ENCODE results near the gene PRRX2. TPM values are rescaled to one million over a fixed set of nuclear protein-coding genes. Genes with fewer than 3 reads are reported as not detected.

Gene PRRX2
- total RNA-seq, 1 donor from 2014 or later: not detected

Other genes with a start within 250 kb of the PRRX2 start
- not detected in 2 replicates for gene C9orf50, start 44.5 kb upstream of the PRRX2 start, total RNA-seq
- gene NTMT1, start 39.5 kb upstream of the PRRX2 start, total RNA-seq: 33.1 and 40.1 TPM in 2 replicates
- 18.9 and 20.1 TPM in 2 replicates for gene ASB6, start 23.5 kb upstream of the PRRX2 start, total RNA-seq
- gene PTGES, start 87.4 kb downstream of the PRRX2 start, total RNA-seq: not detected in 2 replicates
- 11.8 and 15.3 TPM in 2 replicates for gene TOR1B, start 137.5 kb downstream of the PRRX2 start, total RNA-seq
- 28.5 and 29.5 TPM in 2 replicates for gene TOR1A, start 158.5 kb downstream of the PRRX2 start, total RNA-seq
- 34.1 and 42.7 TPM in 2 replicates for gene C9orf78, start 169.6 kb downstream of the PRRX2 start, total RNA-seq
- 28.1 and 31.6 TPM in 2 replicates for gene USP20, start 169.8 kb downstream of the PRRX2 start, total RNA-seq